Body of pancreas (tissue), 4 donors: Measurements from ENCODE around the gene ZDHHC17.

Source experiments
- POLR2A ChIP-seq, 3 donors: fragments of 450-650 bp; IDR thresholded peaks; one replicate each; pipeline ENCODE4 v1.6.1; 2016; ENCODE audit warnings: antibody characterized with exemption in 3 of 3, mild to moderate bottlenecking in 2 of 3
- TF ChIP-seq, protein P1 (sequence below), 7 experiments: fragments of 450-650 bp in 4 of 7; fragments of 200-600 bp in 3 of 7; sonication (generic) in 3 of 7; IDR thresholded peaks; one replicate each; pipeline ENCODE4 v1.5.1; 2016 to 2019; ENCODE audit warnings: antibody characterized with exemption in 7 of 7

DNA sequence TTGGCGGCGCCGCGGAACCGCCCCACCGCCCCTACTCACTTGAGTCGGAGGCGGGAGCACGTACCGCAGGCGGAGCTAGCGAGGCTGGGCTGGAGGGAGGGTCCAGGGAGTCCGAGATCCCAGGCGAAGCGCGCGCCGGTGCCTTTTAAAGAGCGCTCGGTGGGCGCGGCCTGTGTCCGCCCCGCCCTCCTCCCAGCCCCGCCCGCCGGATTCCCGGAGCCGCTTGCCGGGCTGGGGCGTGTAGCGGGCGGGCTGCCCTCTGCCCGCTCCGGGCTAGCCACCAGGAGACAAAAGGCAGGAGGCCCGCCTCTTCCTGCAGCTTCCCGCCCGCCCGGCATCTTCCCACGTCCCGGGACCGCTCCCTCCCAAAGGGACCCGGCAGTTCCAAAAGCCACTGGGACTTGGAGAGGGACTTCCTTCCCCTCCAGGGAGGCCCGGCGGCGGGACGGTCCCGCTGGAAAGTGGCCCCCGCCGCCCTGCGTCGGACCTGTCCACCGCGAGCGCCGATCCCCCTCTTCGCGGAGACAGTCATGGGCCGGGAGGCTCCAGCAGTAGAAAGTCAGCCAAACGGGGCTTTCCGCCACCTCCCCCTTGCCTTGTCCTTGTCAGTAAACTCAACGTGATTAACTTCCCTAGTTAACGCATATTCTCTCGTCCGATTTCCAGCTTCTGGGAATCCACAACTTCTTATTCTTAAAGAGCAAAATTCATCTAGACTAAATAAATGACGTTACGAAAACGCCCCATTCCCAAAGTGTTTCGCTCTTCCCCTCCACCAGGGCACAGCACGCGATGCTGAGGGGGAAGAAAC, 115.2 kb downstream of the ZDHHC17 start, which contains the start of gene CSRP2:
- peak; percentile 70 to 86 (median 84) for TF ChIP-seq POLR2A (IDR thresholded peaks at IDR 0.05)
- TF ChIP-seq, protein P1, sequence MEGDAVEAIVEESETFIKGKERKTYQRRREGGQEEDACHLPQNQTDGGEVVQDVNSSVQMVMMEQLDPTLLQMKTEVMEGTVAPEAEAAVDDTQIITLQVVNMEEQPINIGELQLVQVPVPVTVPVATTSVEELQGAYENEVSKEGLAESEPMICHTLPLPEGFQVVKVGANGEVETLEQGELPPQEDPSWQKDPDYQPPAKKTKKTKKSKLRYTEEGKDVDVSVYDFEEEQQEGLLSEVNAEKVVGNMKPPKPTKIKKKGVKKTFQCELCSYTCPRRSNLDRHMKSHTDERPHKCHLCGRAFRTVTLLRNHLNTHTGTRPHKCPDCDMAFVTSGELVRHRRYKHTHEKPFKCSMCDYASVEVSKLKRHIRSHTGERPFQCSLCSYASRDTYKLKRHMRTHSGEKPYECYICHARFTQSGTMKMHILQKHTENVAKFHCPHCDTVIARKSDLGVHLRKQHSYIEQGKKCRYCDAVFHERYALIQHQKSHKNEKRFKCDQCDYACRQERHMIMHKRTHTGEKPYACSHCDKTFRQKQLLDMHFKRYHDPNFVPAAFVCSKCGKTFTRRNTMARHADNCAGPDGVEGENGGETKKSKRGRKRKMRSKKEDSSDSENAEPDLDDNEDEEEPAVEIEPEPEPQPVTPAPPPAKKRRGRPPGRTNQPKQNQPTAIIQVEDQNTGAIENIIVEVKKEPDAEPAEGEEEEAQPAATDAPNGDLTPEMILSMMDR (IDR thresholded peaks at IDR 0.05), result peak in 2 of 7 experiments; percentile 12 to 27
